ENCODE results near the gene LBR.
A peak's percentile ranks its signal among the peaks of the same experiment; 100 is the strongest.

LBR gene

GRCh38 chr1:225442123-225442505 is 14.3 kb upstream of the LBR start:
- DNase-seq: no peak

GRCh38 chr1:225441314-225442122 is 13.7 kb upstream of the LBR start:
- no peak for DNase-seq

- DNase-seq: no peak
Measured at GRCh38 chr1:225440380-225441221, 12.8 kb upstream of the LBR start.

- DNase-seq: no peak
Measured at GRCh38 chr1:225437710-225438437, 10.0 kb upstream of the LBR start.

- DNase-seq: no peak
Measured at GRCh38 chr1:225435957-225436392, 8.1 kb upstream of the LBR start.

GRCh38 chr1:225435487-225435886 is 7.6 kb upstream of the LBR start:
- DNase-seq: no peak

- no peak for DNase-seq
Measured at GRCh38 chr1:225435076-225435475, 7.2 kb upstream of the LBR start.

- DNase-seq: no peak
Measured at GRCh38 chr1:225434046-225434445, 6.2 kb upstream of the LBR start.

GRCh38 chr1:225431081-225431863 is 3.4 kb upstream of the LBR start:
- no peak for DNase-seq

- no peak for DNase-seq
Measured at GRCh38 chr1:225430301-225430700, 2.5 kb upstream of the LBR start.

- DNase-seq: peak; percentile 79
Measured at GRCh38 chr1:225428881-225429455, 1.1 kb upstream of the LBR start.

- peak; percentile 58 for DNase-seq
Measured at GRCh38 chr1:225428068-225428880, 436 bp upstream of the LBR start.

- DNase-seq: peak; percentile 33
Measured at GRCh38 chr1:225426395-225427234, 1.2 kb downstream of the LBR start.

GRCh38 chr1:225425201-225425786 is 2.5 kb downstream of the LBR start:
- peak; percentile 36 for DNase-seq

GRCh38 chr1:225424562-225425200 is 3.2 kb downstream of the LBR start:
- DNase-seq: no peak

GRCh38 chr1:225423518-225423855 is 4.4 kb downstream of the LBR start:
- DNase-seq: no peak

- no peak for DNase-seq
Measured at GRCh38 chr1:225422795-225423517, 4.9 kb downstream of the LBR start.

GRCh38 chr1:225422031-225422605 is 5.7 kb downstream of the LBR start:
- DNase-seq: no peak
